Suppressor macrophage treated with lipopolysaccharide for 4 hours (primary cell): ENCODE data around the gene CD2.
"Not testable (repeated sequence)": the region's sequence is repeated elsewhere in the genome, so short reads cannot be mapped to it uniquely, and the experiment has no call there.

Experiments
- DNase-seq: peaks from one replicate; pipeline ENCODE4 v3.0.0-alpha.2; 2020

CD2 gene

GRCh38 chr1:116732726-116733125, 21.5 kb upstream of the CD2 start:
- no peak for DNase-seq

GRCh38 chr1:116733476-116734365, 20.5 kb upstream of the CD2 start:
- DNase-seq, result peak; percentile 29

- DNase-seq, result no peak
Measured at GRCh38 chr1:116735246-116735645, 19.0 kb upstream of the CD2 start.

- DNase-seq, result peak; percentile 69
Measured at GRCh38 chr1:116737020-116737854, 17.0 kb upstream of the CD2 start.

- DNase-seq, result no peak
Measured at GRCh38 chr1:116737855-116738321, 16.3 kb upstream of the CD2 start.

GRCh38 chr1:116738673-116739370, 15.4 kb upstream of the CD2 start:
- DNase-seq, result peak; percentile 28

GRCh38 chr1:116739371-116740012, 14.7 kb upstream of the CD2 start:
- DNase-seq, result no peak

GRCh38 chr1:116740296-116740695, 13.9 kb upstream of the CD2 start:
- no peak for DNase-seq

GRCh38 chr1:116740746-116741145, 13.5 kb upstream of the CD2 start:
- DNase-seq, result peak; percentile 38

GRCh38 chr1:116741836-116742565, 12.2 kb upstream of the CD2 start:
- DNase-seq, result no peak

GRCh38 chr1:116743535-116743934, 10.7 kb upstream of the CD2 start:
- DNase-seq, result no peak

- no peak for DNase-seq
Measured at GRCh38 chr1:116748272-116748671, 6.0 kb upstream of the CD2 start.

- DNase-seq, result peak; percentile 42
Measured at GRCh38 chr1:116751146-116751545, 3.1 kb upstream of the CD2 start.

- DNase-seq, result peak; percentile 19
Measured at GRCh38 chr1:116751621-116752020, 2.6 kb upstream of the CD2 start.

GRCh38 chr1:116753312-116753711, 918 bp upstream of the CD2 start:
- no peak for DNase-seq

- no peak for DNase-seq
Measured at GRCh38 chr1:116755066-116755465, 836 bp downstream of the CD2 start.

- no peak for DNase-seq
Measured at GRCh38 chr1:116755681-116756080, 1.5 kb downstream of the CD2 start.

GRCh38 chr1:116756092-116756491, 1.9 kb downstream of the CD2 start:
- DNase-seq, result not testable (repeated sequence)

- not testable (repeated sequence) for DNase-seq
Measured at GRCh38 chr1:116758456-116758815, 4.2 kb downstream of the CD2 start.

- no peak for DNase-seq
Measured at GRCh38 chr1:116759636-116760035, 5.4 kb downstream of the CD2 start.

GRCh38 chr1:116760487-116760886, 6.3 kb downstream of the CD2 start:
- no peak for DNase-seq
